Kidney glomerular epithelial cell (primary cell): ENCODE data around the gene GVQW3.

Experiments
- DNase-seq: peaks from one replicate; lab custom pipeline; 2025; lab: John Stamatoyannopoulos, UW

Gene GVQW3

GRCh38 chr11:76380977-76381719, at the start of gene GVQW3, which contains the start of gene THAP12:
GVQW3 (plus strand) TSS chr11:76381323; CDS start chr11:76381829, 506 bp downstream.
THAP12 (minus strand) TSS chr11:76381132; CDS start chr11:76380836, 296 bp downstream.
- DNase-seq: peak; percentile 95

DNA sequence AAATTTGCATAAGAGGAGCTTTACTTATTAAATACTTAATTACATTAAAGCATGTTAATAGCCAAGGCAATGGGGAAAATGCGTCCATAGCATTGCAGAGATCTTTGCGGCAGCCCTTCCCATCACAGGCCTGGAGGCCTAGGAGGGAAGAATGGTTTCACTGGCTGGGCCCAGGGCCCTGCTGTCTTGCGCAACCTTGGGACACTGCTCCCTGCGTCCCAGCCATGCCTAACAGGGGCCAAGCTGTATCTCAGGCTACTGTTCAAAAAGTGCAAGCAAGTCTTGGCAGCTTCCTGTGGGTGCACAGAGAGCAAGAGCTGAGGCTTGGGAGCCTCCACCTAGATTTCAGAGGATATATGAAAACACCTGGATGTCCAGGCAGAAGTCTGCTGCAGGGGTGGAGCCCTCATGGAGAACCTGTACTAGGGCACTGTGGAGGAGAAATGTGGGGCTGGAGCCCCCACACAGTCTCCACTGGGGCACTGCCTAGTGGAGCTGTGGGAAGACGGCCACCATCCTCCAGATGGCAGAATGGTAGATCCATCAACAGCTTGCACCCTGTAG, 46.2 kb upstream of the GVQW3 start:
- no peak for DNase-seq

DNA sequence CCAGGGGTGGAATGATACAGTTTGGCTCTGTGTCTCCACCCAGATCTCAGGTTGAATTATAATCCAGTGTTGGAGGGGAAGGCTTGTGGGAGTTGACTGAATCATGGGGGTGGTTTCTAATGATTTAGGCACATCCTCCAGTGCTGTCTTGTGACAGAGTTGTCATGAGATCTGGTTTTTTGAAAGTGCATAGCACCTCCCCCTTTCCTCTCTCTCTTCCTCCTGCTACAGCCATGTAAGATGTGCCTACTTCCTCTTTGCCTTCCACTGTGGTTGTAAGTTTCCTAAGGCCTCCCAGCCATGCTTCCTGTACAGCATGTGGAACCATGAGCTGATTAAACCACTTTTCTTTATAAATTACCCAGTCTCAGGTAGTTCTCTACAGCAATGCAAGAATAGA, 45.3 kb upstream of the GVQW3 start:
- DNase-seq: no peak

DNA sequence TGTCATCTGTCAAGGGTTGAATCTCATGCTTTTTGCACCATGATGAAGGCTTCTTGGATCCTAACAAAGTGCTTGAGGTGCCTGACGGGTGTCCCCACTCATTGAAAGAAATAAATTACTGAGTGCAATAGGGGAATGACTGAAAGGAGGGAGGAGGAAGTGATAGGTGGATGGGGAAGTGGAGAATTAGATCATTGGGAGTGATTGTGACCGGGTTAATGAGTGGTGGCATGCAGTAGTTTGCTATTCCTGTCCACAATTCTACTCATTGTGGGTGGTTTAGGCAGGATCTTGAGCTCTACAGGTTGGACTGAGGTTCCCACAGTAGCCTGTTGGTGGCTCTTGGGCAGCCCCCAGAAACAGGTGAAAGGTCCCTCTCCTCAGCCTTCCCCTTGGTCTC, 44.5 kb upstream of the GVQW3 start:
- no peak for DNase-seq

DNA sequence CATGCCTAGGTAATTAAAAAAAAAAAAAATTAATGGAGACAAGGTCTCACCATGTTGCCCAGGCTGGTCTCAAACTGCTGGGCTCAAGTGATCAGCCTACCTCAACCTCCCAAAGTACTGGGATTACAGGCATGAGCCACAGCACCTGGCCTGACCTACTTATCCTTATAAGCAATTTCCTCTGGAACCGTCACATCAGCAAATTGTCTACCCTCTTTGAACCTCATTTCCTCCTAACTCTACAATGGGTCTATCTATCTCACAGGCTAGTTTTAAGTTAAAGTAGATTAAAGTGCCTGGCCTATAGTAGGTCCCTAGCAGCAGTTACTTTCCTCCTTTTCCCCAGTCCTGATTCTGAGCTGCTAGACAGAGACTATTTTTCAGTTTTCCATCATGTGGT, 43.7 kb upstream of the GVQW3 start:
- no peak for DNase-seq

GRCh38 chr11:76337923-76338322, 43.2 kb upstream of the GVQW3 start:
- no peak for DNase-seq

DNA sequence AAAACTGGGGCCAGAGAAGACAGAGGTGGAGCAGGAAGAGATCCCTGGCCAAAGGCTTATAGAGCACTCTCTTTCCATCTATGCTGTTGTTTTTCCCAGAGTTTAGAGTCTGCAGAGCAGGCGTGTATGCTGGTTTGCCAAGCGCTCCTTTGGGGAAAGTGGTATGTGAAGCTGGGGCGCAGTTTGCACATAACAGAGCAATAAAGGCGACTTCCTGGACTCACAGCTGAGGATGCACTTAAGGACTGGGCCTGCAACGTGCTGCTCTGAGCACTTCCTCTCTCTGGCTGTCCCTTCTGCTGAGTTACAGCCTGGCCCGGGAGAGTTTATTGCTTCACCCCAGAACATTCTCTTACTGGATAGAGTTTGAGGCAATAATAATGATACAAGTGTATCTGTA, 41.9 kb upstream of the GVQW3 start:
- DNase-seq: no peak

DNA sequence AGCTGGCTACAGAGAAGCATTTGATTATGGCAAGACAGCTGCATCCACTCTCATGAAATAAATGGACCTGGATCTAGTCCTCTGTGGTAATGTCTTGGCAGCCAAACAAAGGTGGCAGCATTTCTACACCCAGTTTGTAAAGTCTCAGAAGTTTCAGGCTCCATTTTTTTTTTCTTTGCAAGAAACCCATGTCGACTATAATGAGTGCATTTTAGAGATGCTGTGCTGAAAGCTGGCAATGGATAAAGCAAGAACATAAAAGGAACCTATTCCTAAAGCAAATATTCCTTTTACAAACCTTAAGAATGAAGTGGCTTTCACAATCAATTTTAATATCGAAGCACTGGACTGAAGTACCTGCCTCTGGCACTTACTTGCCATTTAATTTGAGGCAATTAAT, 33.7 kb upstream of the GVQW3 start:
- DNase-seq: no peak

DNA sequence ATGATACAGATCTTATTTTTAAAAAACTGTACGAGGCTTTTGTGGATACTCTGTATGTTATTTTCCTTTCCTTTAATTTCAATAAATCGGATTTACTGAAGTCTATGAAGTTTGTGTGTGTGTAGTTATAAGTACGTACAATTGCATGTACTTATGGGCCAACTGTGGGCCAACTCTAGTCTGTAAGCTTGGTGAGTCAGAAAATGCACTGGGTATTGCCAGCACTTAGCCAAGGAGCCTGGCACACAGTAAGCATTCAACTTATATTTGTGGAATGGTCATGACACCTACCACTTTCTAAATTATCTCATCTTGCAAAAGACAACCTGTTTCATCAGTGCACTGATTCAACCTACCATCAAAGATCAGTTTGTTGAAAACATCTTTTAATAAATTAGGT, 32.8 kb upstream of the GVQW3 start:
- DNase-seq: no peak

DNA sequence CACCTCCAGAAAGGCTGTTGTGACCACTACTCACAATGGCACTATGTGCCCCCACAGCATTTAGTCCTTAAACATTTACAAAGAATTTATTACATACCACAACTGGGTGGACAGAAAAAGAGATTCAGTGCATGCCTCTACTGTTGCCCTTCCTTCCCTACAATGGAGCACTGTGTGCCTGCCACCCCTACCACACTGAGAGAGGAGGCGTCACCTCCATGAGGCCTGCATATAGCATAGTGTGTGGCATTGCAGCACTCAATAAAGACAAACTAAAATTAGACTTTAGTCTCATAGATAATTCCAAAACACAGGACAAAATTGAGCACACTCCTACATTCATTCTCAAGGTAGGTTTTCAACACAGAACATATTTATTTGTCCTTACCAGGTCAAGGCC, 26.0 kb upstream of the GVQW3 start:
- DNase-seq: no peak

- no peak for DNase-seq
Measured at GRCh38 chr11:76361374-76361773, 19.7 kb upstream of the GVQW3 start.

DNA sequence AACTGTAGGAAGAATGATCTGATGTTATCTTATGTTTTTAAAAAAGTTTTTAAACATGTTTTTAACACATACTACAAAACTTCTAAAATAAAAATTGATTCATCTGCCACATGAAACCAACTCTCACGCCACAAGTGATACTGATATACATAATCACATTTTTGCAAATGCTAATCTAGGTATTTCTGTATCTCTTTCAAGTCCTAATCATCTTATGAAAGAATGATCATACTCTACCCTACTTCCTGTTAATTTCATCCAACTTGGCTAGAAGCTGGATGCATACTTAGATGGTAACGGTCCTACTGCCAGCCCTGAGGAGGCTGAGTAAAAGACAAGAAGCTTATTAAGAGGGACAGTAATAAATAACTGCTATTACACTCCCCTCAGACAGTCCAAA, 19.3 kb upstream of the GVQW3 start:
- DNase-seq: no peak

GRCh38 chr11:76362716-76363115, 18.4 kb upstream of the GVQW3 start:
- DNase-seq: no peak

- DNase-seq: no peak
Measured at GRCh38 chr11:76365038-76365679, 16.0 kb upstream of the GVQW3 start.

- no peak for DNase-seq
Measured at GRCh38 chr11:76368490-76368889, 12.6 kb upstream of the GVQW3 start.

DNA sequence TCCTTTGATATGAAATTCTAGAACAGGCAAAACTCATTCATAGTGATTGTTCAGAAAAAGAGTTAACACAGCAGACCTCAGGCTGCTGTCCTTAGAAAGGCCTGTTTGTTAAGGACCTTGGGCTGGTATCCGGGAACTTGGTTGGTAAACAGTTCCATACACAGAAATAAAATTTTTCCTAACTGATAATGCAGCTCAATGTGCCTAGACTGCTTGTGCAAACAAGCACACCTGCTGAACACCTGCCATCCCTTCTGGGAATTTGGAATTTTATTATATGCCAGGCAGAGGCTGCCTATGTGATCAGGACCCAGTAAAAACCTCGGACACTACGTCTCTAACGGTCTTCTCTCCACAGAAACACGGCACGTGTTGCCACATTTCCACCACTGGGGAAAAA, 11.7 kb upstream of the GVQW3 start:
- no peak for DNase-seq

- DNase-seq: peak; percentile 7
Measured at GRCh38 chr11:76371170-76371569, 10.0 kb upstream of the GVQW3 start.

DNA sequence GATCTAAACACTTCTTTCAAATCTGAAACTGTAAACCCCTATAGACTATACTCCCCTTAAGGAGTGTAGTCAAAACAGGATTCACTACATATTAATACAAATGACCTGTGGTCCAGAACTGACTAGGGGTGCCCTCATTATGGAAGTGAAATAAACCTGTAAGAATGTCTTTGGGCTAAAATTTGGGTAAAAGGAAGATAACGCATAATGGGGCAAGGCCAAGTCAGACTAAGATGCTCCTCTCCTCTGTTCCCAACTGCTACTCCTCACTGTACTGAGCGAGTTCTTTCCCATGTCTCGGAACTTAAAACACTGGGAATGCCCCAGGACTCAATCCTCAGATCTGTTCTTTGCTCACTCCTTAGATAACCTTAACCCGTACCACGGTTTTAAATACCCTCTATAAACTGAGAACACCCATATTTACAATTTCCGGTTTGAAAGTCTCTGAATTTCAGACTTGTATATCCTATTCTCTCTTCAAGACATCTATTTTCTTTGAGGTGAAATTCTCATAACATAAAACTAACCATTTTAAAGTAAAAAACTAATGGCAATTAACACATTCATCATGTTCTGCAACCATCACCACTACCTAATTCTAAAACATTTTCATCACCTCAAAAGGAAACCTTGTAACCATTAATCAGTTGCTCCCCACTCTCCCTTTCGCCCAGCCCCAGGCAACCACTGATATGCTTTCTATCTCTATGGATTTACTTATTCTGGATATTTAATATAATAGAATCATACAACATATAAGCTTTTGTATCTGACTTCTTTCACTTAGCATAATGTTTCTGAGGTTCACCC, 4.2 kb upstream of the GVQW3 start:
- no peak for DNase-seq

DNA sequence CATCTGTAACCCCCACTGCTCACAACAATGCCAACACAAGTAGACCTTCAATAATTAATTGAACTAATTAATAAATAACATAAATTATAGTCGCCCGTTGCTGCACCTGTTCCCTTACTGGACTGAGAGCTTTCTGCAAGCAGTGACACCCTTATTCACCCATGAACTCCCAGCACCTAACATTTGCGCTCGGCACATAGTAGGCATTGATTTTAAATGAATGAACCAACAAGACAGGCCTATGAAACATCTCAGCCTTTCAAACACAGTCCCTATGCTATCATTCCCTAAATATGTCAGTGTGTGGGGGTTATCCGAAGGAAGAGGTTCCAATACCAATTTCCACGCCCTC, 1.3 kb upstream of the GVQW3 start:
- no peak for DNase-seq

GRCh38 chr11:76380159-76380976, 755 bp upstream of the GVQW3 start:
- peak; percentile 7 for DNase-seq

DNA sequence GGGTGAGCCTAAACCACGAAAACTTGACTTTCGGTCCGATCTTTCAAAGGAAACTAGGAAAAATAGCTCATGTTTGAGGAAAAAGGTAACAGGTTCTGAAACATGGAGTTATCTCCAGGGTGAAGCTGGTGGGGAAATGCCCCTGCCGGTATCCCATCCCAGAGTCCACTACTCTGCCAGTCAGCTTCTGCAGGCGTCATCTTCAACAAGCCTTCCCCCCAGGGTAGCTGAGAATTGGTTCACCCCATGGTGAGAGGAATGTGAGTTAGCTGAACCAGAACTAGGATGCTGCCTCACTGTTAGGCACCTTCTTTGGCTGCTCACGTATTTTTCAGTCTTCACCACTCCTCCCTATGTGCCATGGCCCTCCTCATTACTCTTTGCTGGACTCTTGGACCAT, 1.1 kb downstream of the GVQW3 start:
- DNase-seq: no peak

DNA sequence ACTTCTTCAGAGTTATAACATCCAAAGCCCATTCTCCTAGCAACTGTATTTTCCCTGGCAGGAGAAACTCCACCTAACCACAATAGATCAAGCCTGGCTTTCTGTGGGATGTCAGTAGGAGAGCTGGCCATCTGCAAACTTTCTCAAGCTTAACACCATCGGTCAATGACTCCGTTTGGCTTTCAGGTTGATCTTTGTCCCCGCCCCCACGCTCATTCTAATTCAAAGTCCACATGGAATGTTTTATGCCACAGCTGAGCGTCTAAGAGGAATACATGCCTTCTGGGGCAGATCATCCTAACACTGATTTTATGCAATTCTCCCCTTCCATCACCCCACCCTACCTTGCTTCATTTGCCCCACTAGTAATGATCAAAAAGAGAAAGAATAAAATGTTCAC, 4.8 kb downstream of the GVQW3 start:
- DNase-seq: peak; percentile 18
